Type B pancreatic cell (in vitro differentiated cells): ENCODE results near the gene TNFRSF8. TPM values are rescaled to one million over a fixed set of nuclear protein-coding genes. Genes with fewer than 3 reads are reported as not detected.

Experiments
- DNase-seq: peaks from one replicate; pipeline ENCODE4 v3.0.0; 2021; ENCODE audit warnings: mixed read lengths; ENCODE audit not compliant: unreplicated experiment; ENCODE audit errors: extremely low spot score
- H3K27ac Mint-ChIP-seq: 2 replicates; pipeline ENCODE4 v1.8.0; 2021; ENCODE audit warnings: mild to moderate bottlenecking, mixed read lengths
- H3K27me3 Mint-ChIP-seq: 2 replicates; pipeline ENCODE4 v1.8.0; 2021; ENCODE audit warnings: mixed read lengths
- H3K36me3 Mint-ChIP-seq: 2 replicates; pipeline ENCODE4 v1.8.0; 2021; ENCODE audit warnings: mixed read lengths
- H3K4me1 Mint-ChIP-seq: one replicate; pipeline ENCODE4 v1.8.0; 2021; ENCODE audit warnings: mixed read lengths; ENCODE audit not compliant: unreplicated experiment
- H3K4me3 Mint-ChIP-seq: 2 replicates; pipeline ENCODE4 v1.8.0; 2021; ENCODE audit warnings: mild to moderate bottlenecking, mixed read lengths
- H3K9me3 Mint-ChIP-seq: 2 replicates; pipeline ENCODE4 v1.8.0; 2021; ENCODE audit warnings: mixed read lengths
- total RNA-seq: library from RNA; stranded (reverse); gene quantifications from 2 replicates; pipeline ENCODE4 v1.2.1, GENCODE V29; 2021; ENCODE audit warnings: low replicate concordance
- TF ChIP-seq, protein P1 (sequence below): fragments of 200-600 bp; sonication (generic); conservative IDR thresholded peaks from 2 replicates; pipeline ENCODE4 v1.5.0; 2021; ENCODE audit warnings: antibody characterized with exemption, mild to moderate bottlenecking

Gene TNFRSF8
- total RNA-seq, 1 donor from 2014 or later = 0.07 TPM

DNA sequence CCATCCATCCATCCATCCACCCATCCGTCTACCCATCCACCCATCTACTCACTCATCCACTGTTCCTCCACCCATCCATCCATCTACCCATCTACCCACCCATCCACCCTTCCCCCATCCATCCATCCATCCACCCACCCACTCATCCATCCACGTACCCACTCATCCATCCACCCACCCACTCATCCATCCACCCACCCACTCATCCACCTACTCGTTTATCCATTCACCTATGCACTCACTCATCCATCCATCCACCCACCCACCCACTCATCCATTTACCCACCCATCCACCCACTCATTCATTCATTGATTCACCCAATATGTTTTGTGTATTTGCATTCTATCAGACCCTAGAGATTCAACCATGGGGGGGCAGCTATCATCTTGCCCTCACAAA is 27.2 kb downstream of the TNFRSF8 start:
- Mint-ChIP-seq H3K9me3 (no peaks in the 10 kb centered on the region), H3K4me3 (no peak overlapping the region), H3K27ac (no peak overlapping the region), H3K4me1 (no peaks in the 10 kb centered on the region), H3K36me3 (no peaks in the 10 kb centered on the region), H3K27me3 (peaks cover 11% of the 10 kb centered on the region)
- TF ChIP-seq, protein P1, sequence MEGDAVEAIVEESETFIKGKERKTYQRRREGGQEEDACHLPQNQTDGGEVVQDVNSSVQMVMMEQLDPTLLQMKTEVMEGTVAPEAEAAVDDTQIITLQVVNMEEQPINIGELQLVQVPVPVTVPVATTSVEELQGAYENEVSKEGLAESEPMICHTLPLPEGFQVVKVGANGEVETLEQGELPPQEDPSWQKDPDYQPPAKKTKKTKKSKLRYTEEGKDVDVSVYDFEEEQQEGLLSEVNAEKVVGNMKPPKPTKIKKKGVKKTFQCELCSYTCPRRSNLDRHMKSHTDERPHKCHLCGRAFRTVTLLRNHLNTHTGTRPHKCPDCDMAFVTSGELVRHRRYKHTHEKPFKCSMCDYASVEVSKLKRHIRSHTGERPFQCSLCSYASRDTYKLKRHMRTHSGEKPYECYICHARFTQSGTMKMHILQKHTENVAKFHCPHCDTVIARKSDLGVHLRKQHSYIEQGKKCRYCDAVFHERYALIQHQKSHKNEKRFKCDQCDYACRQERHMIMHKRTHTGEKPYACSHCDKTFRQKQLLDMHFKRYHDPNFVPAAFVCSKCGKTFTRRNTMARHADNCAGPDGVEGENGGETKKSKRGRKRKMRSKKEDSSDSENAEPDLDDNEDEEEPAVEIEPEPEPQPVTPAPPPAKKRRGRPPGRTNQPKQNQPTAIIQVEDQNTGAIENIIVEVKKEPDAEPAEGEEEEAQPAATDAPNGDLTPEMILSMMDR = no peak
- no peak for DNase-seq

DNA sequence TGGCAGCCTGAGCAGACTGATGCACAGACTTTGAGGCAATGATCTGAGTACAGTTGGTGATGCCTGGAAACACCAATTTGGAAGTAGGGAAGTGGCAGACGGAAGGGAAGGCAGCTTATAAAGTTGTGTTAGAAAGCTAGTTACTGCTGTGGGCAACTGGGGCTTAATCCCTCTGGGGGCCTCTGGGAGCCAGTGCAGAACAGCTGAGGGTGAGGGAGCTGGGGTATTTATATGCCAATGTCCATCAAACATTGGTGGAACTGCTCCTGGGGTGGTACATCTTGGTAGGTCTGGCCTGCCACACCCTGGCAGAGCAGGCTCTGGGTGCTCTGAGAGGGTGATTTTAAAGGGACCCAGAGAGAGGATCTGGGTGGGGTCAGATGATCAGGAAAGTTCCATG is 28.1 kb downstream of the TNFRSF8 start:
- Mint-ChIP-seq H3K27me3 (peaks cover 11% of the 10 kb centered on the region), H3K4me1 (no peaks in the 10 kb centered on the region), H3K4me3 (no peak overlapping the region), H3K9me3 (no peaks in the 10 kb centered on the region), H3K36me3 (no peaks in the 10 kb centered on the region), H3K27ac (no peak overlapping the region)
- TF ChIP-seq, protein P1 = no peak
- DNase-seq = no peak

DNA sequence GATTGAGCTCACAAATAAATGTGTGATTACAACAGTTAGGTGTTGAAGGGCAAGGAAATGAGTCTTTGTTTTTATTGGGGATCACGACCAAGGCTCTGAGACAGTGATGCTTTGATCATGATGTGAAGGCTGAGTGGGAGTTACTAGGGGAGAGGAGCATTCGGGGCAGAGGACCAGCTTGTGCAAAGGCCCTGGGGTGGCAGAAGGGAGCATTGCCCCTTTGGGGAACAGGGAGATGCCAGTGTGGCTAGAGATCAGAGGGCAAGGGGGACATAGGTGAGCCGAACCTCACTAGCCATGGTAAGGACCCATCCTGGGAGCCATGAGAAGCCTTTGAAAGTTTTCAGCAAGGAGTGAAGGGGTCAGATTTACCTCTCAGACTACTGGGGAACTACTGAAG is 31.1 kb downstream of the TNFRSF8 start:
- no peaks in the 10 kb centered on the region for H3K36me3 Mint-ChIP-seq
- H3K4me3 Mint-ChIP-seq = no peak overlapping the region
- no peaks in the 10 kb centered on the region for H3K9me3 Mint-ChIP-seq
- TF ChIP-seq, protein P1 = no peak
- H3K27me3 Mint-ChIP-seq = peaks cover 13% of the 10 kb centered on the region
- no peak for DNase-seq
- no peaks in the 10 kb centered on the region for H3K4me1 Mint-ChIP-seq
- H3K27ac Mint-ChIP-seq = no peak overlapping the region

DNA sequence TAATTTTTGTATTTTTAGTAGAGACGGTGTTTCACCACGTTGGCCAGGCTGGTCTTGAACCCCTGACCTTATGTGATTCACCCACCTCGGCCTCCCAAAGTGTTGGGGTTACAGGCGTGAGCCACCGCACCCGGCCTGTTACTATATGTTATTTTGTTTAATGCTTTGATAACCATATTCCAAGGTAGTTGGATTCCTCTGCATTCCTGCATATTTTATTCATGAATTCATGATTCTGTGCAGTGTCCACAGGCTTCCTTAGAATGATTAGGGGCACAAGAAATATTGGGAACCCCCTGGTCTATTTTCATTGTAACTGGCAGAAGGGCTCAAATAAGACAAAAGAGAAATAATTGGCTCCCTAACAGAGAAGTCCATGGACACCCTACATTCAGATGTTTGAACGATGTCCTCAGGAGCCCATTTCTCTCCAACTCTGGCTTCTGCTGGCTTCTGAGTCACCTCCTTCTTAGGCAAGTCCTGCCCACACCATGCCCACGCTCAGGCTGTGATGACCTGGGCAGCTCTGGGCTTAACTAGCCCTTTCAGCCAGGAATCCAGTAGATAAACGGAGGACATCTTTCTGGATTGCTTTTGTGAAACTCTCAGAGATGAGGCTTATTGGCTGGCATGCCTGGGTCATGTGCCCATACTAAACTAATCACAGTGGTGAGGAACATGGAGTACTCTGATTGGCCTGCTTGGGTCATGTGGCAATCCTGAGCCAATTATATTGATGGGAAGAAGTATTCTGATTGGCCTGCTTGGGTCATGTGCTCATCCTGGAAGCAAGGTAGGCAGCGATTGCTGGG is 32.6 kb downstream of the TNFRSF8 start:
- H3K4me3 Mint-ChIP-seq = no peak overlapping the region
- TF ChIP-seq, protein P1 = no peak
- H3K4me1 Mint-ChIP-seq = no peaks in the 10 kb centered on the region
- no peak overlapping the region for H3K27ac Mint-ChIP-seq
- no peak for DNase-seq
- H3K36me3 Mint-ChIP-seq = no peaks in the 10 kb centered on the region
- no peaks in the 10 kb centered on the region for H3K9me3 Mint-ChIP-seq
- peaks cover 13% of the 10 kb centered on the region for H3K27me3 Mint-ChIP-seq

DNA sequence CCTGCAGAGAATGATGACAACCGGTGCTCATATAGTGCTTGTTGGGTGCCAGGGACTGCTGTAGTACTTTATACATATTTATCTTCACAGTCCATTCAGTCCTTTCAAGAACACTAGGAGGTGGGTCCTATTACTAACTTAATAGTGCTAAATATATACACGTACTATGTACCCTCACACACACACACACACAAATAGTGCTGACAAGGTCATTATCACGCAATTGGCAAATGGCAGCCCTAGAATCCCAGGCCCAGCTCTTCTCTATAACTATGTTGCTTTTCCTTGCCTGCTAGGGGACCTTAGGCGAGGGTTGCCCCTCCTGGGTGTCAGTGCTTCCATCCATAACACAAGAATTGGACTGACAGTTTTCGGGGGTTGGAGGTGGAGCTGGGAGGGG is 33.5 kb downstream of the TNFRSF8 start:
- H3K9me3 Mint-ChIP-seq = no peaks in the 10 kb centered on the region
- H3K27ac Mint-ChIP-seq = no peak overlapping the region
- H3K36me3 Mint-ChIP-seq = no peaks in the 10 kb centered on the region
- no peak for DNase-seq
- no peaks in the 10 kb centered on the region for H3K4me1 Mint-ChIP-seq
- peaks cover 6% of the 10 kb centered on the region for H3K27me3 Mint-ChIP-seq
- H3K4me3 Mint-ChIP-seq = no peak overlapping the region
- TF ChIP-seq, protein P1 = no peak
